Motor neuron (in vitro differentiated cells): Measurements from ENCODE around the gene F2RL3. TPM values are rescaled to one million over a fixed set of nuclear protein-coding genes. Genes with fewer than 3 reads are reported as not detected.

Source experiments
- ATAC-seq, 8 experiments: fragments of 200-7000 bp; cut with Tn5 transposase; replicated peaks in 6 of 8; 2 replicates each; pipeline ENCODE4 v1.8.0; 2021; ENCODE audit warnings: mild to moderate bottlenecking in 8 of 8, moderate library complexity in 8 of 8
- H3K27ac ChIP-seq, 2 donors: fragments of 250-450 bp; sonication (Bioruptor Pico); 2 replicates each; pipeline ENCODE4 v1.9.0; 2021; ENCODE audit warnings: antibody characterized with exemption in 2 of 2, mild to moderate bottlenecking in 2 of 2, moderate library complexity in 1 of 2
- H3K4me1 ChIP-seq, 2 donors: fragments of 250-450 bp; sonication (Bioruptor Pico); replicated peaks in 1 of 2; 2 replicates each; pipeline ENCODE4 v1.6.1; 2021; ENCODE audit warnings: antibody characterized with exemption in 2 of 2, mild to moderate bottlenecking in 2 of 2, moderate library complexity in 1 of 2
- H3K4me3 ChIP-seq, 5 donors: fragments of 250-450 bp; sonication (Bioruptor Pico); 2 replicates each; pipeline ENCODE4 v1.9.0; 2021; ENCODE audit warnings: antibody characterized with exemption in 5 of 5, mild to moderate bottlenecking in 5 of 5, moderate library complexity in 4 of 5
- WGBS, 10 experiments: fragments of 450-650 bp; shearing (Covaris generic); methylation state at CpG; one replicate each; pipeline ENCODE4 v1.0.0; 2022; 5-methylcytosine and 5-hydroxymethylcytosine counted together
- in situ Hi-C, 9 experiments: fragments of 400-800 bp; cut with MboI; loops; one replicate each; pipeline ENCODE4 v1.15.0; 2021; ENCODE audit warnings: low sequenced_read_pairs in 9 of 9, low pct_unique_long_range_greater_than_20kb in 2 of 9; ENCODE audit not compliant: unreplicated experiment in 9 of 9
- total RNA-seq, 8 experiments: library from RNA; unstranded; fragments of 300-600 nt; gene quantifications; 2 replicates each; pipeline versions ENCODE4 v1.2.3 to v1.2.4, GENCODE V29; 2022

The F2RL3 gene
- under 1 TPM in 7 of 8 experiments, not detected in 1; 0.05 to 0.36 (median 0.14) TPM for total RNA-seq

- no peak within 1 kb of the TSS for H3K27ac ChIP-seq
- peaks cover 13 to 16% of the 10 kb centered on the region in 2 donors for H3K4me1 ChIP-seq
- peak in 1 of 8 experiments; percentile 41 for ATAC-seq
- WGBS, 10 experiments: 11 to 93% (median 75%) methylated on average over 3 to 8 of the region's 31 CpGs; no CpG with 5 or more reads in 6 of the 10 experiments
- in situ Hi-C loops: no loop called here
- H3K4me3 ChIP-seq: no peak within 1 kb of the TSS
Observed at GRCh38 chr19:16888629-16889365, at the start of gene F2RL3. Gene F2RL3, plus strand, starts transcription at chr19:16888999. Its CDS starts 191 bp downstream, at chr19:16889190.

GRCh38 chr19:16841391-16841926 lies 47.3 kb upstream of the F2RL3 start:
- ATAC-seq: no peak
- Histone ChIP-seq H3K4me1 (no peaks in the 10 kb centered on the region), H3K27ac (no peak overlapping the region), H3K4me3 (no peak overlapping the region)
- WGBS, 10 experiments: 81 to 100% (median 93%) methylated on average over 2 to 11 of the region's 15 CpGs; no CpG with 5 or more reads in 5 of the 10 experiments
- in situ Hi-C loops: no loop called here

DNA sequence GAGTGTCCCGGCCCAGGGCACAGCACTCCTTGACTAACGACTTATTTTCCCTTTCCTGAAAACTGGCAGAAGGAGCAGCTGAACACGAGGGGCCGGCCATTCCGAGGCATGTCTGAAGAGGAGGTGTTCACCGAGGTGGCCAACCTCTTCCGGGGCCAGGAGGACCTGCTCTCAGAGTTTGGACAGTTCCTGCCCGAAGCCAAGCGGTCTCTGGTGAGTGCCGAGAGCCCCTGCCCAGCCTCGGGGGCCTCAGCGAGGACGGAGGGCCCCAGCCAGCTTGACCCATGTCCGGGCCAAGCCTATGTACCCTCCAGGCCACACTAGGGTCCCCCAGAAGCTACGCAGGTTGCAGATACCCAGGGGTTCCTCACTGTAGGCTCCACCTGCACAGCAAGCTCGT lies 41.9 kb upstream of the F2RL3 start:
- ATAC-seq: no peak
- 86 to 100% (median 95%) methylated on average over 4 to 11 of the region's 16 CpGs; no CpG with 5 or more reads in 6 of the 10 experiments for WGBS, 10 experiments
- H3K4me3 ChIP-seq: no peak overlapping the region
- no peaks in the 10 kb centered on the region for H3K4me1 ChIP-seq
- in situ Hi-C loops: no loop called here
- H3K27ac ChIP-seq: no peak overlapping the region

DNA sequence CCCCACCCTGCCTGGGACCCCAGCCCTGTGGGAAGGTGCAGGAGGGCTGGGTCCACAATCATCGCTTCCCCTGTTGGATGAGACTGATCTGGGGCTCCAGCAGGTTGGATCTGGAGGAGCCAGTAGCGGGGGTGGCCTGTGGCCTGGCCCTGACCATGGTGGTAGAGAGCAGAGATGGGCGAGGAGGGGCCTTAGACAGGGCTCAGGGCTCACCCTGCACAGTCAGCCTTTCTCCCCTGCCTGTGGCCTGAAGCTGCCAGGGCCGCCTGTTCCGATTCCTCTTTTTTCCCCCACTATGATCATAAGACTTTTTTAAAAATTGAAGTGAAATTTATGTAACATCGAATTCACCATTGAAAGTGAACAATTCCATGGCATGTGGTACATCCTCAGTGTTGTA lies 41.4 kb upstream of the F2RL3 start:
- H3K27ac ChIP-seq: no peak overlapping the region
- in situ Hi-C loops: no loop called here
- 100% methylated on average over 1 to 2 of the region's 6 CpGs; no CpG with 5 or more reads in 7 of the 10 experiments for WGBS, 10 experiments
- no peaks in the 10 kb centered on the region for H3K4me1 ChIP-seq
- no peak overlapping the region for H3K4me3 ChIP-seq
- no peak for ATAC-seq

GRCh38 chr19:16849168-16849567 lies 39.6 kb upstream of the F2RL3 start:
- in situ Hi-C loops: no loop called here
- WGBS, 10 experiments: 0 to 100% (median 53%) methylated on average over 1 of the region's 1 CpG; no CpG with 5 or more reads in 6 of the 10 experiments
- Histone ChIP-seq H3K27ac (no peak overlapping the region), H3K4me1 (no peaks in the 10 kb centered on the region), H3K4me3 (no peak overlapping the region)
- ATAC-seq: peak in 3 of 8 experiments; percentile 23 to 69 (median 60)

- Histone ChIP-seq H3K4me3 (no peak overlapping the region), H3K27ac (no peak overlapping the region), H3K4me1 (no peaks in the 10 kb centered on the region)
- 83 to 100% (median 93%) methylated on average over 1 to 4 of the region's 4 CpGs; no CpG with 5 or more reads in 3 of the 10 experiments for WGBS, 10 experiments
- in situ Hi-C loops: no loop called here
- no peak for ATAC-seq
Observed at GRCh38 chr19:16850133-16850532, 38.7 kb upstream of the F2RL3 start.

DNA sequence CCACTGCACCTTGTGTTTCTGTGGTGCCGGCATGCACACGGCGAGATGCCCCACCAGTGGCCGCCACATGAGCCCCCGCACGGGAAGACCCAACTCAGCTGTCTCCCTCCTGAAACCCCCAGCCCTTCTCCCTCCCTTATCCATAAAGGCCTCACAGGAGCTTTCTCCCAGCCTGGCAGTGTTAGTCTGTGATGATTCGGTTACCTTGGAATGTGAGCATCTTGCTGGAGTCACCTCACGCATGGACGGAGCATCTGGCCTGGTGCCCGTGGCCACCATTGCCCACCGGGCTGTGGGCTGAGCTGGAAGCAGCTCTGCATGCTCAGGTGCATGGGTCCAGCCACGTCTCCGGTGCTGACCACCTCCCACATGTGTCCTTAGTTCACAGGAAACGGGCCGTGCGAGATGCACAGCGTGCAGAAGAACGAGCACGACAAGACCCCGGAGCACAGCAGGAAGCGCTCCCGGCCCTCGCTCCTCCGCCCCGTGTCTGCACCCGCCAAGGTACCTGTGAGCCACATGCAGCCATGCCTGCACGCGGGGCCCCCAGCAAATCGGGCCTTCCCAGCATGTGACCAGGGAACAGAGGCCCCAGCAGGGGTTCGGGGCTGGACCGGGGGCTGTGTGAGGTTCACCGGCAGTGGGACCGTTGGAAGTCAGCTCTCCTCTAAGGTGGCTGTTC lies 37.6 kb upstream of the F2RL3 start:
- Histone ChIP-seq H3K4me1 (no peaks in the 10 kb centered on the region), H3K4me3 (no peak overlapping the region), H3K27ac (no peak overlapping the region)
- ATAC-seq: no peak
- 58 to 100% (median 96%) methylated on average over 1 to 9 of the region's 33 CpGs; no CpG with 5 or more reads in 4 of the 10 experiments for WGBS, 10 experiments
- in situ Hi-C loops: no loop called here

GRCh38 chr19:16853066-16853465 lies 35.7 kb upstream of the F2RL3 start:
- in situ Hi-C loops: no loop called here
- H3K4me3 ChIP-seq: no peak overlapping the region
- H3K27ac ChIP-seq: no peak overlapping the region
- 90 to 100% (median 100%) methylated on average over 1 to 2 of the region's 7 CpGs; no CpG with 5 or more reads in 7 of the 10 experiments for WGBS, 10 experiments
- no peak for ATAC-seq
- H3K4me1 ChIP-seq: no peaks in the 10 kb centered on the region

GRCh38 chr19:16856091-16856490 lies 32.7 kb upstream of the F2RL3 start:
- Histone ChIP-seq H3K4me1 (no peaks in the 10 kb centered on the region), H3K27ac (no peak overlapping the region), H3K4me3 (no peak overlapping the region)
- in situ Hi-C loops: no loop called here
- WGBS, 10 experiments: 60 to 100% (median 97%) methylated on average over 1 to 6 of the region's 9 CpGs; no CpG with 5 or more reads in 1 of the 10 experiments
- ATAC-seq: no peak

DNA sequence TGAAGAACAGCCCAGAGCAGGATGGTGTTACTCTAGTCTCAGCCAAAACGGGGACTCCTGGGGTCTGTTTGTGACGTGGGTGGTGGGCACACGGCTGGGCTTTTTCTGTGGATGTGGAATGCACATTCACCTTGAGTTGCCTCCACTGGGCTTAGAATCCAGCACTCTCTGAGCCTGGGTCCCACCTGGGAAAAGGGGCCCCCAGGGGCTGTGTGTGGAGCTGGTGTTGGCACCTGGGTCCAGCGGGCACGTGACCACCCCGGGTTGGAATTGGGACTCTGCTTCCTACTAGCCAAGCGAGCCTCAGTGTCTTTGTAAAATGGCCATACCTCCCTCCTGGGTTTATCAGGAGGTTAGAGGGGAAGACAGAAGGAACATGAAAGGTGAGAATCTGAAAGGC lies 29.2 kb upstream of the F2RL3 start:
- WGBS, 10 experiments: 96 to 100% (median 100%) methylated on average over 1 to 3 of the region's 7 CpGs; no CpG with 5 or more reads in 7 of the 10 experiments
- Histone ChIP-seq H3K4me3 (no peak overlapping the region), H3K27ac (no peak overlapping the region), H3K4me1 (no peaks in the 10 kb centered on the region)
- ATAC-seq: no peak
- in situ Hi-C loops: no loop called here

DNA sequence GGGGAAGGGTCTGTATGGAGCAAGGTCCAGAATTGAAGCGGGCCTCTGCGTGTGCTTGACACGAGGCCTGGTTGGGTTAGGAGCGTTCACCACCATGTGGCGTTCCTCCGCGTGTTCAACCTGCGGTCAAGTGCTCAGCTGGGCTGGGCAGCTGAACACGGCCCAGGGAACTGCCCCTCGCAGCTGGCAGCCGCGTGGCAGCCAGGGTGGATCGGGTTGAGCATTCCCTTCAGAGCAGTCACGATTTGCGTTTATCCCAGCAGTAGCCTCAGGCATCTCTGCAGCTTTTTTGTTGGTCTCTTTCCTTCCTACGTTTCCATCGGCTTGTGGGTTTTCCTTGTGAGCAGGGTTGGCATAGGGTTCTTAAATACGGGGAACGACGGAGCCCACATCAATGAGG lies 28.7 kb upstream of the F2RL3 start:
- WGBS, 10 experiments: 70 to 100% (median 98%) methylated on average over 1 to 7 of the region's 20 CpGs; no CpG with 5 or more reads in 2 of the 10 experiments
- no peaks in the 10 kb centered on the region for H3K4me1 ChIP-seq
- in situ Hi-C loops: no loop called here
- no peak overlapping the region for H3K27ac ChIP-seq
- H3K4me3 ChIP-seq: no peak overlapping the region
- ATAC-seq: peak in 2 of 8 experiments; percentile 53 to 80

DNA sequence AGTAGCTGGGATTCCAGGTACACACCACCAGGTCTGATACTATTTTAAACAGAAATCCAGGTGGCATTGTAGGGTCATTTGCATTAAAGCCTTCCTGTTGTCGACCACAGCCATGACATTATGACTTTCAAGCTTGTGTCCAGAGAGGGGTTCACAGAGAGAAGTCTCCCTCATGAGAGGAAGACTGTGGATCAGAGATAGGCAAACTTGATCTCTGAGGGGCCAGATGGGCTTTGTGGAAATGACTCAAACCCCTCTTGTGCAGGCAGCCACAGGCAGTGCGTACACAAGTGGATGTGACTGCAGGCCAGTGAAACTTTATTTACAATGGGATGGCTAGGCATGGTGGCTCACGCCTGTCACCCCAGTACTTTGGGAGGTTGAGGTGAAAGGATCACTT lies 27.8 kb upstream of the F2RL3 start:
- in situ Hi-C loops: no loop called here
- Histone ChIP-seq H3K4me1 (no peaks in the 10 kb centered on the region), H3K27ac (no peak overlapping the region), H3K4me3 (no peak overlapping the region)
- WGBS, 10 experiments: 67 to 100% (median 100%) methylated on average over 1 to 2 of the region's 3 CpGs; no CpG with 5 or more reads in 4 of the 10 experiments
- ATAC-seq: no peak

DNA sequence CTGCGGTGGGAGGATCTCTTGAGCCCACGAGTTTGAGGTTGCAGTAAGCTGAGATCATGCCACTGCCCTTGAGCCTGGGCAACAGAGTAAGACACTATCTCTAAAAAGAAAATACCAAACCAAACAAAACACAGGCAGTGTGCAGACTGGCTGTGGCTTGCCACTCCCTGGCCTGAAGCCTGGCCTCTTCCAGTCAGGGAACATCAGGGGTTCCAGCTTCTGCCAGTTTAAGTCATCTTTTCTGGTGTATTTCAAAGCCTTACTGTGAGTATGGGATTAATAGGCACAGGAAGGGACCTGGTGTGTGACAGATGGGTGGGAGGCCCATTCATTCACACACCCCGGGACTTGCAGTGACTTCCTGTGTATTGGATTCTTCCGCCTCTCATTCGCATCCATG lies 27.0 kb upstream of the F2RL3 start:
- in situ Hi-C loops: no loop called here
- no peaks in the 10 kb centered on the region for H3K4me1 ChIP-seq
- 60 to 100% (median 100%) methylated on average over 1 to 4 of the region's 5 CpGs; no CpG with 5 or more reads in 3 of the 10 experiments for WGBS, 10 experiments
- no peak overlapping the region for H3K27ac ChIP-seq
- peak in 2 of 8 experiments; percentile 51 to 82 for ATAC-seq
- H3K4me3 ChIP-seq: no peak overlapping the region
